H1 (cell line): ENCODE data around the gene FKBP1B. TPM values are rescaled to one million over a fixed set of nuclear protein-coding genes. Genes with fewer than 3 reads are reported as not detected.

Source experiments
- CTCF ChIA-PET: fragments of 300-600 bp; sonication (Branson Sonifier 250); formaldehyde crosslinking; loops from one replicate; lab custom pipeline; 2021; ENCODE audit not compliant: partially characterized antibody; lab: Charles Lee
- POLR2A ChIA-PET: fragments of 300-600 bp; sonication (Branson Sonifier 250); formaldehyde crosslinking; loops from one replicate; lab custom pipeline; 2021; ENCODE audit warnings: inconsistent platforms; ENCODE audit not compliant: partially characterized antibody; lab: Charles Lee
- DNase-seq, 2 experiments: peaks; one replicate each; pipeline versions ENCODE4 v3.0.0 to v3.0.0-alpha.2; 2010 to 2022; ENCODE audit warnings: low spot score in 2 of 2, low read depth in 1 of 2, mixed read lengths in 1 of 2
- FAIRE-seq: peaks from 2 replicates; lab custom pipeline; 2011; peaks lifted over from hg19 to GRCh38; lab: Jason Lieb, UNC
- H2AFZ ChIP-seq: 2 replicates; pipeline ENCODE4 v1.8.1; 2012; ENCODE audit warnings: low read length, inconsistent platforms
- H2AK5ac ChIP-seq: 2 replicates; pipeline ENCODE4 v1.6.1; 2013; ENCODE audit warnings: low read depth, low read length
- H2BK120ac ChIP-seq: replicated peaks from 2 replicates; pipeline ENCODE3; 2013; ENCODE audit warnings: low read depth, low read length, inconsistent platforms
- H2BK12ac ChIP-seq: 2 replicates; pipeline ENCODE4 v1.6.1; 2013; ENCODE audit warnings: low read depth, low read length
- H2BK15ac ChIP-seq: 2 replicates; pipeline ENCODE4 v1.6.1; 2013; ENCODE audit warnings: low read length
- H2BK20ac ChIP-seq: 2 replicates; pipeline ENCODE4 v1.6.1; 2013; ENCODE audit warnings: low read length
- H2BK5ac ChIP-seq: 2 replicates; pipeline ENCODE4 v1.6.1; 2013; ENCODE audit warnings: low read depth, low read length
- H3K14ac ChIP-seq: 2 replicates; pipeline ENCODE4 v1.6.1; 2013; ENCODE audit warnings: inconsistent platforms; ENCODE audit not compliant: insufficient read length
- H3K18ac ChIP-seq: 2 replicates; pipeline ENCODE4 v1.6.1; 2013; ENCODE audit warnings: low read length; ENCODE audit errors: extremely low read depth
- H3K23ac ChIP-seq: 2 replicates; pipeline ENCODE4 v1.6.1; 2013; ENCODE audit warnings: inconsistent platforms; ENCODE audit not compliant: insufficient read length
- H3K23me2 ChIP-seq: 2 replicates; pipeline ENCODE4 v1.6.1; 2013; ENCODE audit warnings: low read depth, low read length
- H3K27ac ChIP-seq: 2 replicates; pipeline ENCODE4 v1.6.1; 2011; ENCODE audit warnings: low read depth, low read length, inconsistent platforms
- H3K27me3 ChIP-seq, 4 experiments: replicated peaks in 1 of 4; 1 replicate in 1 of 4; 2 replicates in 3 of 4; pipeline versions ENCODE4 v1.6.1 to v1.8.1; 2011 to 2013; ENCODE audit warnings: low read length in 3 of 4, mild to moderate bottlenecking in 3 of 4, inconsistent platforms in 2 of 4, mixed read lengths in 2 of 4, moderate library complexity in 1 of 4; ENCODE audit not compliant: control insufficient read depth in 3 of 4, insufficient read depth in 3 of 4; ENCODE audit errors: extremely low read depth in 1 of 4
- H3K36me3 ChIP-seq, 4 experiments: 2 replicates each; pipeline versions ENCODE4 v1.6.1 to v1.8.1; 2011 to 2013; ENCODE audit warnings: mild to moderate bottlenecking in 4 of 4, low read length in 3 of 4, moderate library complexity in 2 of 4, control low read depth in 1 of 4, inconsistent platforms in 1 of 4; ENCODE audit not compliant: insufficient read depth in 4 of 4, control insufficient read depth in 2 of 4
- H3K4ac ChIP-seq: replicated peaks from 2 replicates; pipeline ENCODE3; 2013; ENCODE audit warnings: low read length, low read depth, mixed read lengths, inconsistent platforms; ENCODE audit not compliant: insufficient read length
- H3K4me1 ChIP-seq, 4 experiments: replicated peaks in 1 of 4; 1 replicate in 1 of 4; 2 replicates in 3 of 4; pipeline versions ENCODE4 v1.6.1 to v1.8.1; 2011 to 2013; ENCODE audit warnings: low read length in 3 of 4, inconsistent platforms in 2 of 4, mixed read lengths in 1 of 4; ENCODE audit not compliant: insufficient read depth in 4 of 4, control insufficient read depth in 3 of 4
- H3K4me2 ChIP-seq, 2 experiments: 2 replicates each; pipeline versions ENCODE4 v1.6.1 to v1.8.1; 2011 to 2013; ENCODE audit warnings: low read depth in 2 of 2, low read length in 2 of 2, control low read depth in 1 of 2, inconsistent platforms in 1 of 2, mild to moderate bottlenecking in 1 of 2; ENCODE audit not compliant: insufficient read depth in 1 of 2
- H3K4me3 ChIP-seq, 4 experiments: fragments of 200-600, 300-600 bp in 1 of 4; sonication (generic), shearing (Covaris generic), sonication (Bioruptor Twin) in 1 of 4; 2 replicates each; pipeline versions ENCODE4 v1.5.1 to v1.8.1; 2011 to 2016; ENCODE audit warnings: low read length in 4 of 4, low read depth in 3 of 4, control low read depth in 2 of 4, inconsistent platforms in 2 of 4, mild to moderate bottlenecking in 2 of 4, mixed read lengths in 1 of 4, moderate library complexity in 1 of 4; ENCODE audit not compliant: insufficient read depth in 2 of 4; ENCODE audit errors: extremely low read depth in 1 of 4
- H3K56ac ChIP-seq: replicated peaks from 2 replicates; pipeline ENCODE3; 2013; ENCODE audit warnings: low read depth, mild to moderate bottlenecking, mixed read lengths, low read length, inconsistent platforms; ENCODE audit not compliant: insufficient read length
- H3K79me1 ChIP-seq: 2 replicates; pipeline ENCODE4 v1.6.1; 2013; ENCODE audit warnings: low read depth, low read length, control low read depth
- H3K79me2 ChIP-seq, 2 experiments: 2 replicates each; pipeline versions ENCODE4 v1.6.1 to v1.8.1; 2012 to 2013; ENCODE audit warnings: low read length in 2 of 2, mild to moderate bottlenecking in 2 of 2, inconsistent platforms in 1 of 2; ENCODE audit not compliant: insufficient read depth in 2 of 2, control insufficient read depth in 1 of 2
- H3K9ac ChIP-seq, 4 experiments: replicated peaks in 1 of 4; 1 replicate in 1 of 4; 2 replicates in 3 of 4; pipeline versions ENCODE4 v1.6.1 to v1.8.1; 2011 to 2013; ENCODE audit warnings: low read depth in 3 of 4, low read length in 3 of 4, control low read depth in 2 of 4, mild to moderate bottlenecking in 2 of 4, moderate library complexity in 2 of 4, inconsistent platforms in 1 of 4; ENCODE audit errors: extremely low read depth in 1 of 4
- H3K9me3 ChIP-seq, 2 experiments: 2 replicates each; pipeline versions ENCODE4 v1.6.1 to v1.8.1; 2012 to 2013; ENCODE audit warnings: mild to moderate bottlenecking in 2 of 2, moderate library complexity in 2 of 2, control low read depth in 1 of 2, inconsistent platforms in 1 of 2, low read depth in 1 of 2, low read length in 1 of 2, mixed read lengths in 1 of 2; ENCODE audit not compliant: insufficient read depth in 2 of 2
- H4K20me1 ChIP-seq, 2 experiments: replicated peaks in 1 of 2; 2 replicates each; pipeline versions ENCODE3 to v1.8.1; 2011 to 2013; ENCODE audit warnings: inconsistent platforms in 2 of 2, low read length in 2 of 2, mild to moderate bottlenecking in 1 of 2; ENCODE audit not compliant: insufficient read depth in 2 of 2, control insufficient read depth in 1 of 2
- H4K5ac ChIP-seq: 2 replicates; pipeline ENCODE4 v1.6.1; 2013; ENCODE audit warnings: low read length, low read depth, mixed read lengths, inconsistent platforms; ENCODE audit not compliant: insufficient read length
- H4K8ac ChIP-seq: 2 replicates; pipeline ENCODE4 v1.8.0; 2013; ENCODE audit warnings: mild to moderate bottlenecking, moderate library complexity, low read length, inconsistent platforms; ENCODE audit not compliant: insufficient read depth; ENCODE audit errors: extremely low read depth
- H4K91ac ChIP-seq: replicated peaks from 2 replicates; pipeline ENCODE3; 2013; ENCODE audit warnings: low read length, mixed read lengths, inconsistent platforms; ENCODE audit not compliant: insufficient read length
- CTBP2 ChIP-seq: IDR thresholded peaks from 2 replicates; pipeline ENCODE4 v1.7.0; 2011; ENCODE audit warnings: borderline replicate concordance, mild to moderate bottlenecking, moderate library complexity, mixed read lengths, low read length; ENCODE audit not compliant: insufficient read depth, insufficient read length
- WGBS, 2 experiments: shearing (Covaris generic) in 1 of 2; methylation state at CpG; one replicate each; pipeline versions ENCODE4 v1.1.6 to v1.1.7; 2013 to 2015; ENCODE audit warnings: low lambda C conversion rate in 2 of 2, mixed read lengths in 2 of 2, inconsistent platforms in 1 of 2, low coverage in 1 of 2, missing lambda C conversion rate in 1 of 2; ENCODE audit not compliant: insufficient replicate concordance in 2 of 2, insufficient coverage in 1 of 2, insufficient read length in 1 of 2; ENCODE audit errors: extremely low coverage in 1 of 2, missing lambda C conversion rate in 1 of 2; 5-methylcytosine and 5-hydroxymethylcytosine counted together
- polyA plus RNA-seq, 7 experiments: library from polyadenylated mRNA; depleted of rRNA in 3 of 7; stranded (reverse) in 5 of 7; unstranded in 2 of 7; fragments of >200 nt in 5 of 7; fragments of 200-250 nt in 2 of 7; gene quantifications; 1 replicate in 5 of 7; 2 replicates in 1 of 7; 4 replicates in 1 of 7; pipeline versions ENCODE4 v1.2.1 to v1.2.3, GENCODE V29; 2011 to 2013; ENCODE audit warnings: missing spikeins in 2 of 7, mixed read lengths in 2 of 7
- total RNA-seq: library from RNA; stranded (reverse); fragmentation: NEBNext Ultra II Directional; extraction: Animal tissue kit (Norgen Biotek cat#: 25700); gene quantifications from 2 replicates; pipeline ENCODE4 v1.2.1, GENCODE V29; 2021

FKBP1B gene
- total and polyA plus RNA-seq, 2 of the 8 experiments (the other 6 are each of a cell fraction or from before 2014, with no cell fraction given): 50.8 to 151 TPM

- Histone ChIP-seq H3K18ac (no peak overlapping the region), H3K79me1 (no peaks in the 10 kb centered on the region; the same call in 1 of the 2 replicates), H3K23ac (no peak overlapping the region), H3K23me2 (peaks cover under 1% of the 10 kb centered on the region; the same call in 1 of the 2 replicates), H2AFZ (no peak overlapping the region), H3K4ac (no peak overlapping the region), H3K56ac (no peak overlapping the region), H3K4me2 (no peak overlapping the region), H3K9ac (no peak overlapping the region), H2BK12ac (no peak overlapping the region), H3K4me3 (no peak overlapping the region), H4K20me1 (peaks cover 0 to 2% of the 10 kb centered on the region in 2 experiments), H3K9me3 (no peaks in the 10 kb centered on the region), H2BK120ac (no peak overlapping the region), H2BK5ac (no peak overlapping the region), H4K5ac (no peak overlapping the region), H3K36me3 (peaks cover 0 to 40% (median 24%) of the 10 kb centered on the region in 4 experiments; a peak in 7 of 8 replicates), H3K79me2 (peaks cover 0 to 27% of the 10 kb centered on the region in 2 experiments; a peak in 2 of 4 replicates), H3K14ac (no peak overlapping the region), H4K8ac (no peak overlapping the region), H2AK5ac (no peak overlapping the region), H2BK20ac (no peak overlapping the region), H3K27me3 (no peaks in the 10 kb centered on the region), H2BK15ac (no peak overlapping the region), H4K91ac (no peak overlapping the region), H3K27ac (no peak overlapping the region), H3K4me1 (peaks cover 0 to 2% (median 0%) of the 10 kb centered on the region in 4 experiments; a peak in 2 of 7 replicates)
- ChIA-PET CTCF (interaction anchor here (0.6 to 1.3 kb wide), 2 partner anchors 11 to 58 kb away, joined by 3 to 8 read pairs; no protein-coding TSS in a partner anchor), POLR2A (interaction anchor here (1.0 to 2.8 kb wide), 7 partner anchors 8 to 145 kb away, joined by 4 to 14 read pairs (median 5); partner anchors contain the start of genes ATAD2B, TP53I3 and WDCP)
- TF ChIP-seq CTBP2: no peak
- DNase-seq (no peak), FAIRE-seq (no peak)
- 90% methylated on average over 4 of the region's 4 CpGs; no CpG with 5 or more reads in 1 of the 2 experiments for WGBS, 2 experiments
Measured at GRCh38 chr2:24072259-24072658, 22.7 kb downstream of the FKBP1B start.
